AG08396 (cell line): ENCODE measurements around the gene DDX46.
"Not testable (repeated sequence)": the region's sequence is repeated elsewhere in the genome, so short reads cannot be mapped to it uniquely, and the experiment has no call there.

ENCODE experiments used
- DNase-seq: peaks from one replicate; pipeline ENCODE4 v3.0.0; 2012; ENCODE audit warnings: low spot score, mixed read lengths

Gene DDX46

GRCh38 chr5:134758504-134759341 is at the start of gene DDX46:
Gene DDX46, plus strand, starts transcription at chr5:134758779. Its CDS starts 160 bp downstream, at chr5:134758939.
- peak; percentile 96 for DNase-seq

- DNase-seq = no peak
Measured at GRCh38 chr5:134714120-134714519, 44.5 kb upstream of the DDX46 start.

GRCh38 chr5:134714541-134714940 is 44.0 kb upstream of the DDX46 start:
- DNase-seq = no peak

- DNase-seq = not testable (repeated sequence)
Measured at GRCh38 chr5:134715466-134715865, 43.1 kb upstream of the DDX46 start.

- DNase-seq = no peak
Measured at GRCh38 chr5:134724872-134725271, 33.7 kb upstream of the DDX46 start.

GRCh38 chr5:134732819-134733218 is 25.8 kb upstream of the DDX46 start:
- DNase-seq = no peak

- no peak for DNase-seq
Measured at GRCh38 chr5:134735243-134735642, 23.3 kb upstream of the DDX46 start.

- no peak for DNase-seq
Measured at GRCh38 chr5:134736173-134736812, 22.3 kb upstream of the DDX46 start.

GRCh38 chr5:134738133-134738962 is 20.2 kb upstream of the DDX46 start, which contains the start of gene CAMLG:
Gene CAMLG, plus strand, starts transcription at chr5:134738548. Its CDS starts 73 bp downstream, at chr5:134738621.
- DNase-seq = peak; percentile 95

- DNase-seq = peak; percentile 44
Measured at GRCh38 chr5:134738963-134739661, 19.5 kb upstream of the DDX46 start.

- DNase-seq = no peak
Measured at GRCh38 chr5:134741052-134741451, 17.5 kb upstream of the DDX46 start.

GRCh38 chr5:134742134-134742533 is 16.4 kb upstream of the DDX46 start:
- no peak for DNase-seq

- DNase-seq = no peak
Measured at GRCh38 chr5:134749415-134749814, 9.2 kb upstream of the DDX46 start.

GRCh38 chr5:134758176-134758503 is 439 bp upstream of the DDX46 start:
- no peak for DNase-seq

GRCh38 chr5:134767528-134768291 is 9.1 kb downstream of the DDX46 start:
- DNase-seq = not testable (repeated sequence)

- DNase-seq = no peak
Measured at GRCh38 chr5:134769206-134769605, 10.6 kb downstream of the DDX46 start.

GRCh38 chr5:134772461-134773125 is 14.0 kb downstream of the DDX46 start:
- DNase-seq = no peak

GRCh38 chr5:134777366-134777765 is 18.8 kb downstream of the DDX46 start:
- DNase-seq = no peak

GRCh38 chr5:134784241-134784920 is 25.8 kb downstream of the DDX46 start:
- DNase-seq = no peak
